HG03520 (cell line): ENCODE results near the gene PCNA.

ENCODE experiments used
- ATAC-seq: cut with Tn5 transposase; IDR thresholded peaks from one replicate; pipeline ENCODE4 v1.9.1; 2021; ENCODE audit warnings: mild to moderate bottlenecking, moderate library complexity; ENCODE audit not compliant: unreplicated experiment

The PCNA gene

GRCh38 chr20:5119435-5120184, at the start of gene PCNA:
Gene PCNA (minus strand): TSS chr20:5119958. CDS start chr20:5119798, 160 bp downstream.
- ATAC-seq = peak; percentile 90

- no peak for ATAC-seq
These were observed 49.1 kb upstream of the PCNA start for GRCh38 chr20:5168651-5169396.

GRCh38 chr20:5164645-5165625, 45.2 kb upstream of the PCNA start:
- no peak for ATAC-seq

GRCh38 chr20:5161536-5162164, 41.9 kb upstream of the PCNA start:
- ATAC-seq = no peak

DNA sequence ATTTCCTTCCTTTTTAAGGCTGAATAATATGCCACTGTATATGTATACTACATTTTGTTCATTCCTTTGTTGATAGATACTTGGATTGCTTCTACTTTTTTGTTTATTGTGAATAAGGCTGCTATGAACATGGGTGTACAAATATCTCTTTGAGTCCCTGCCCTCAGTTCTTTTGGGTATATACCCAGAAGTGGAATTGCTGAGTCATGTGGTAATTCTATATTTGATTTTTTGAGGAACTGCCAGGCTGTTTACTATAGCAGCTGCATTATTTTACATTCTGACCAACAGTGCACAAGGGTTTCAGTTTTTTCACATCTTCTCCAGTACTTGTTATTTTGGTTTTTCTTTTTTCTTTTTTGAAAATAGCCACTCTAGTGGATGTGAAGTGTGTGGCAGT, 41.1 kb upstream of the PCNA start:
- ATAC-seq = no peak

DNA sequence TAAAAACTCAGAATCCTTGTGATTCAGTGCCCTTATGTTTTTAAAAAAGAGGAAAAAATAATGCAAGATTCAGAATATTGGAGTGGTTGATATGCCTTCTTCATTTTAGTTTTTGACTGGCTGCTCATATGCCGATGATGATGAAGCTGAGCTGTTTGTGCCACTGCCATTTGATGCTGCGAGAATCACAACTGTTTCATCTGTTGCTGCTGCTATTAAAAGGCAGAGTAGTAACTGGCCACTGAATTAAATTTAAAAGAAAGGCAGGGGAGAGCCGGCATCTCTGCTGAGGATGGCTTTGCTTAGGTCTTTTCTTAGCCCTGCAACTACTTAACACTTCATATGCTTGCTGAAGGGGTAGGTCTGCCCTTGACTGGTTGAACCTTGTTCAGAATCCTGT, 40.2 kb upstream of the PCNA start:
- ATAC-seq = no peak

- no peak for ATAC-seq
These were observed 37.1 kb upstream of the PCNA start for GRCh38 chr20:5156675-5157448.

DNA sequence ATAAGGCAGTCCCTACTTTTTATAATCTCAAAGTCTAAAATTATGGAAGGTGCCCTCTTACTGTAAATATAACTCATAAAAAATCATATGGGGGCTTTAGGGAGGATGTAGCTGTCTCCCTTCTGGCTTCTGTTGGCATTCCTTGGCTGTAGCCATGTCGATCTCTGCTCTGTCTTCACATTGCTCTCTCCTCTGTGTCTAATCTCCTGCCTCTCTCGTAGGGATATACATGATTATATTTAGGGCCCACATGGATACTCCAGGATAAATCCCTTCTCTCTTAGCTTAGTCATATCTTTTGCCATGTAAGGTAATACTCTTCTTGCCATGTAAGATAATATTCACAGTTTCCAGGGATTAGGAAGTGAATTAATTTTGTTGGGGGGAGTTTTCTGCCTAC, 35.6 kb upstream of the PCNA start:
- ATAC-seq = no peak

DNA sequence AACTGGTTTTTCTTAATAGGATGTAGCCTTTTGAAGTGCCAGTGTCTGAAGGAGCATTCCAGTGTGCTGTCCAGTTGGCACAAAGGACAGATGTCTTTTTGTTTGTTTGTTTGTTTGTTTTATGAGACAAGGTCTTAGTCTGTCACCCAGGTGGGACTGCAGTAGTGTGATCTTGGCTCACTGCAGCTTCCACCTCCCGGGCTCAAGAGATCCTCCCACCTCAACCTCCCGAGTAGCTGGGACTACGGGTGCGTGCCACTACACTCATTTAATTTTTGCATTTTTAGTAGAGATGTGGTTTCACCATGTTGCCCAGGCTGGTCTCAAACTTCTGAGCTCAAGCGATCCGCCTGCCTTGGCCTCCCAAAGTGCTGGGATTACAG, 34.8 kb upstream of the PCNA start:
- ATAC-seq = no peak

GRCh38 chr20:5153612-5154542, 34.1 kb upstream of the PCNA start:
- ATAC-seq = no peak

- ATAC-seq = no peak
These were observed 33.4 kb upstream of the PCNA start for GRCh38 chr20:5153152-5153467.

- ATAC-seq = no peak
These were observed 30.7 kb upstream of the PCNA start for GRCh38 chr20:5150226-5151076.

- ATAC-seq = no peak
These were observed 30.1 kb upstream of the PCNA start for GRCh38 chr20:5149892-5150225.

DNA sequence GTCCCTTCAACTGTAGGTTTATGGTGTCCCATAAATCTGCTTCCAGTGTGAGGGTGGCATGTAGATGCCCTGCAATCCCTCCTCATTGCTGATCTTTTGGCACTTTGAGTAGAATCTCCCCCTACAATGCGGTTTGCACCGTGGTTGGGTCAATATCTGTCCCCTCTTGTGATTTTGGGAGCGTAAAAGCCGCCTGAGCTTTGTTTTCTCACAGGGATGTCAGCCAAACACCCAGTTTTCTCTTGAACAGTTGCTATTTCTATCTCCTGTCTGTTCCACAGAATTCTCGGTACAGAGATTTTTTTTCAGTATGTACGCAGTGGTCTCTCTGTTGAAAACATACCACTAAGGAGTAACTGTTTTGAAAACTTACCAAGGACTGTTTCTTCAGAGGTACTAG, 28.8 kb upstream of the PCNA start:
- no peak for ATAC-seq

DNA sequence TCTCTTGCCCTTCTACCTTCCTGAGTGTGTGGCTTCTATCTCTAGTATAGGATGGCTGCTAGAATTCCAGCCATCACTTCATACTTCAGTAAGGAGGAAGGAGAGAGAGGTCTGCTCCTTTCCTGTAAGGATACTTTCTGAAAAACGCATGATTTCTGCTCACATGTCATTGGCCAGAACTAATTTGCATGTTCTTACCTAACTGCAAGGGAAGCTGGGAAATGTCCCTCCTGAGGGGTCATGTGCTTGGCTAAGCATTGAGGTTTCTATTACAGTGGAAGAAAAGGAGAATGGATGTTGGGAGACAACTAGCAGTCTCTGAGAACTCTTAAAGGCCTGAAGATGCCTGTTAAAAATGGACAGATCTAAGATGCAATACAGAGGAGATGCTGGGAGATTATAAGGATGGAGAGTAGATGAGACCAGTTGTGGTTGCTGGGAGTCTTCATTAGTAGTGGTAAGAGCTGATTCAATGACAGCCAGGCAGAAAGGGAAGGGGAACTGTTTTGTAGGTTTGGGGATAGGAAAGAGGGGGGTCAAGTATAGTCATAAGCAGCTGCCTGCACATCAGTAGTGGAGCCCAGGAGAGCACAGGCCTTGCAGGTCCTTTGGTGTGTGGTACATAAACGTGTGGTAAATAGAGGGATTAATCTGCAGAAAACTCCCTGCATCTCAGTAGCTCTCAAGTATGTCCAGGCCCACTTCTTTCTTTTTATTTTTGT, 27.3 kb upstream of the PCNA start:
- no peak for ATAC-seq

GRCh38 chr20:5146099-5146668, 26.4 kb upstream of the PCNA start:
- ATAC-seq = no peak

DNA sequence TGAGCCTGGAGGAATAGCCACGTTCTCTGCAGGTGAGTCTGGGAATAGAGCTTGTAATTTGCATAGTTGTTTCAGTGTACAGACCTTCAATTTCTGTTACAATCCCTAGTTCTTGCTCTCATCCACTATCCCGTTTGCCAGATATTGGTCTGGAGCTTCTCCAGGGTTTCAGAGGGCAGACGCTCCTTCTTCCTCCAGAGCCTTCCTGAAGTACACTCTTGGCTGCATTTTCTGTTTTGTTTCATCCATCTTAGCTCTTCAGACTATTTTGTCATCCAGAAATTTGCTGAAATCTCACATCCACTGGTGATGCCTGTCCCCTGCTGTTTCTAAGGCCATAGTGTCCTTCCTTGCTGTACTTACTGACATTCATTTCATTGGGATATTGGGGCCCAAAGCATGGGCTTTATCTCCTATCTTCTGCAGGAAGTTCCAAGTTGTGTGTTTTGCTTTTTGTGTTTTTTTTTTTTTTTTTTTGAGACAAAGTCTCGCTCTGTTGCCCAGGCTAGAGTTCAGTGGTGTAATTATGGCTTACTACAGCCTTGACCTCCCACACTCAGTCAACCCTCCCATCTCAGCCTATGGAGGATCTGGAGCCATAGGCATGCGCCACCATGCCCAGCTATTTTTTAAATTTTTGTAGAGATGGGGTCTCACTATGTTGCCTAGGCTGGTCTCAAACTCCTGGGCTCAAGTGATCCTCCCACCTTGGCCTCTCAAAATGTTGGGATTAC, 25.8 kb upstream of the PCNA start:
- no peak for ATAC-seq
